H1 (cell line): Measurements from ENCODE around the gene DDC. TPM values are rescaled to one million over a fixed set of nuclear protein-coding genes. Genes with fewer than 3 reads are reported as not detected.

Experiments
- CTCF ChIA-PET: fragments of 300-600 bp; sonication (Branson Sonifier 250); formaldehyde crosslinking; loops from one replicate; lab custom pipeline; 2021; ENCODE audit not compliant: partially characterized antibody; lab: Charles Lee
- POLR2A ChIA-PET: fragments of 300-600 bp; sonication (Branson Sonifier 250); formaldehyde crosslinking; loops from one replicate; lab custom pipeline; 2021; ENCODE audit warnings: inconsistent platforms; ENCODE audit not compliant: partially characterized antibody; lab: Charles Lee
- DNase-seq, 2 experiments: peaks; one replicate each; pipeline versions ENCODE4 v3.0.0 to v3.0.0-alpha.2; 2010 to 2022; ENCODE audit warnings: low spot score in 2 of 2, low read depth in 1 of 2, mixed read lengths in 1 of 2
- FAIRE-seq: peaks from 2 replicates; lab custom pipeline; 2011; peaks lifted over from hg19 to GRCh38; lab: Jason Lieb, UNC
- H2AFZ ChIP-seq: 2 replicates; pipeline ENCODE4 v1.8.1; 2012; ENCODE audit warnings: low read length, inconsistent platforms
- H2AK5ac ChIP-seq: 2 replicates; pipeline ENCODE4 v1.6.1; 2013; ENCODE audit warnings: low read depth, low read length
- H2BK120ac ChIP-seq: replicated peaks from 2 replicates; pipeline ENCODE3; 2013; ENCODE audit warnings: low read depth, low read length, inconsistent platforms
- H2BK12ac ChIP-seq: 2 replicates; pipeline ENCODE4 v1.6.1; 2013; ENCODE audit warnings: low read depth, low read length
- H2BK15ac ChIP-seq: 2 replicates; pipeline ENCODE4 v1.6.1; 2013; ENCODE audit warnings: low read length
- H2BK20ac ChIP-seq: 2 replicates; pipeline ENCODE4 v1.6.1; 2013; ENCODE audit warnings: low read length
- H2BK5ac ChIP-seq: 2 replicates; pipeline ENCODE4 v1.6.1; 2013; ENCODE audit warnings: low read depth, low read length
- H3K14ac ChIP-seq: 2 replicates; pipeline ENCODE4 v1.6.1; 2013; ENCODE audit warnings: inconsistent platforms; ENCODE audit not compliant: insufficient read length
- H3K18ac ChIP-seq: 2 replicates; pipeline ENCODE4 v1.6.1; 2013; ENCODE audit warnings: low read length; ENCODE audit errors: extremely low read depth
- H3K23ac ChIP-seq: 2 replicates; pipeline ENCODE4 v1.6.1; 2013; ENCODE audit warnings: inconsistent platforms; ENCODE audit not compliant: insufficient read length
- H3K23me2 ChIP-seq: 2 replicates; pipeline ENCODE4 v1.6.1; 2013; ENCODE audit warnings: low read depth, low read length
- H3K27ac ChIP-seq: 2 replicates; pipeline ENCODE4 v1.6.1; 2011; ENCODE audit warnings: low read depth, low read length, inconsistent platforms
- H3K27me3 ChIP-seq, 4 experiments: replicated peaks in 1 of 4; 1 replicate in 1 of 4; 2 replicates in 3 of 4; pipeline versions ENCODE4 v1.6.1 to v1.8.1; 2011 to 2013; ENCODE audit warnings: low read length in 3 of 4, mild to moderate bottlenecking in 3 of 4, inconsistent platforms in 2 of 4, mixed read lengths in 2 of 4, moderate library complexity in 1 of 4; ENCODE audit not compliant: control insufficient read depth in 3 of 4, insufficient read depth in 3 of 4; ENCODE audit errors: extremely low read depth in 1 of 4
- H3K36me3 ChIP-seq, 4 experiments: 2 replicates each; pipeline versions ENCODE4 v1.6.1 to v1.8.1; 2011 to 2013; ENCODE audit warnings: mild to moderate bottlenecking in 4 of 4, low read length in 3 of 4, moderate library complexity in 2 of 4, control low read depth in 1 of 4, inconsistent platforms in 1 of 4; ENCODE audit not compliant: insufficient read depth in 4 of 4, control insufficient read depth in 2 of 4
- H3K4ac ChIP-seq: replicated peaks from 2 replicates; pipeline ENCODE3; 2013; ENCODE audit warnings: low read length, low read depth, mixed read lengths, inconsistent platforms; ENCODE audit not compliant: insufficient read length
- H3K4me1 ChIP-seq, 4 experiments: replicated peaks in 1 of 4; 1 replicate in 1 of 4; 2 replicates in 3 of 4; pipeline versions ENCODE4 v1.6.1 to v1.8.1; 2011 to 2013; ENCODE audit warnings: low read length in 3 of 4, inconsistent platforms in 2 of 4, mixed read lengths in 1 of 4; ENCODE audit not compliant: insufficient read depth in 4 of 4, control insufficient read depth in 3 of 4
- H3K4me2 ChIP-seq, 2 experiments: 2 replicates each; pipeline versions ENCODE4 v1.6.1 to v1.8.1; 2011 to 2013; ENCODE audit warnings: low read depth in 2 of 2, low read length in 2 of 2, control low read depth in 1 of 2, inconsistent platforms in 1 of 2, mild to moderate bottlenecking in 1 of 2; ENCODE audit not compliant: insufficient read depth in 1 of 2
- H3K4me3 ChIP-seq, 4 experiments: fragments of 200-600, 300-600 bp in 1 of 4; sonication (generic), shearing (Covaris generic), sonication (Bioruptor Twin) in 1 of 4; 2 replicates each; pipeline versions ENCODE4 v1.5.1 to v1.8.1; 2011 to 2016; ENCODE audit warnings: low read length in 4 of 4, low read depth in 3 of 4, control low read depth in 2 of 4, inconsistent platforms in 2 of 4, mild to moderate bottlenecking in 2 of 4, mixed read lengths in 1 of 4, moderate library complexity in 1 of 4; ENCODE audit not compliant: insufficient read depth in 2 of 4; ENCODE audit errors: extremely low read depth in 1 of 4
- H3K56ac ChIP-seq: replicated peaks from 2 replicates; pipeline ENCODE3; 2013; ENCODE audit warnings: low read depth, mild to moderate bottlenecking, mixed read lengths, low read length, inconsistent platforms; ENCODE audit not compliant: insufficient read length
- H3K79me1 ChIP-seq: 2 replicates; pipeline ENCODE4 v1.6.1; 2013; ENCODE audit warnings: low read depth, low read length, control low read depth
- H3K79me2 ChIP-seq, 2 experiments: 2 replicates each; pipeline versions ENCODE4 v1.6.1 to v1.8.1; 2012 to 2013; ENCODE audit warnings: low read length in 2 of 2, mild to moderate bottlenecking in 2 of 2, inconsistent platforms in 1 of 2; ENCODE audit not compliant: insufficient read depth in 2 of 2, control insufficient read depth in 1 of 2
- H3K9ac ChIP-seq, 4 experiments: replicated peaks in 1 of 4; 1 replicate in 1 of 4; 2 replicates in 3 of 4; pipeline versions ENCODE4 v1.6.1 to v1.8.1; 2011 to 2013; ENCODE audit warnings: low read depth in 3 of 4, low read length in 3 of 4, control low read depth in 2 of 4, mild to moderate bottlenecking in 2 of 4, moderate library complexity in 2 of 4, inconsistent platforms in 1 of 4; ENCODE audit errors: extremely low read depth in 1 of 4
- H3K9me3 ChIP-seq, 2 experiments: 2 replicates each; pipeline versions ENCODE4 v1.6.1 to v1.8.1; 2012 to 2013; ENCODE audit warnings: mild to moderate bottlenecking in 2 of 2, moderate library complexity in 2 of 2, control low read depth in 1 of 2, inconsistent platforms in 1 of 2, low read depth in 1 of 2, low read length in 1 of 2, mixed read lengths in 1 of 2; ENCODE audit not compliant: insufficient read depth in 2 of 2
- H4K20me1 ChIP-seq, 2 experiments: replicated peaks in 1 of 2; 2 replicates each; pipeline versions ENCODE3 to v1.8.1; 2011 to 2013; ENCODE audit warnings: inconsistent platforms in 2 of 2, low read length in 2 of 2, mild to moderate bottlenecking in 1 of 2; ENCODE audit not compliant: insufficient read depth in 2 of 2, control insufficient read depth in 1 of 2
- H4K5ac ChIP-seq: 2 replicates; pipeline ENCODE4 v1.6.1; 2013; ENCODE audit warnings: low read length, low read depth, mixed read lengths, inconsistent platforms; ENCODE audit not compliant: insufficient read length
- H4K8ac ChIP-seq: 2 replicates; pipeline ENCODE4 v1.8.0; 2013; ENCODE audit warnings: mild to moderate bottlenecking, moderate library complexity, low read length, inconsistent platforms; ENCODE audit not compliant: insufficient read depth; ENCODE audit errors: extremely low read depth
- H4K91ac ChIP-seq: replicated peaks from 2 replicates; pipeline ENCODE3; 2013; ENCODE audit warnings: low read length, mixed read lengths, inconsistent platforms; ENCODE audit not compliant: insufficient read length
- CHD1 ChIP-seq: IDR thresholded peaks from 2 replicates; pipeline ENCODE4 v1.6.1; 2012; ENCODE audit warnings: low read depth, low read length, improper control_type of control experiment
- CREB1 ChIP-seq: IDR thresholded peaks from 2 replicates; pipeline ENCODE4 v1.6.1; 2012; ENCODE audit warnings: inconsistent platforms
- JUN ChIP-seq: IDR thresholded peaks from 2 replicates; pipeline ENCODE4 v1.6.1; 2011; ENCODE audit warnings: low read depth, mild to moderate bottlenecking, improper control_type of control experiment, low read length
- PHF8 ChIP-seq: fragments of 200-600 bp; sonication (generic); conservative IDR thresholded peaks from 2 replicates; pipeline ENCODE4 v1.7.1; 2012; ENCODE audit warnings: low read depth, mild to moderate bottlenecking, inconsistent platforms, low read length, moderate library complexity
- POLR2A ChIP-seq, 2 experiments: IDR thresholded peaks; 1 replicate in 1 of 2; 2 replicates in 1 of 2; pipeline ENCODE4 v1.6.1; 2011; ENCODE audit warnings: low read depth in 2 of 2, low read length in 2 of 2, mild to moderate bottlenecking in 2 of 2; ENCODE audit errors: control extremely low read depth in 1 of 2
- POU5F1 ChIP-seq: IDR thresholded peaks from 2 replicates; pipeline ENCODE4 v1.6.1; 2011; ENCODE audit warnings: low read depth, mild to moderate bottlenecking, low read length, moderate library complexity
- RBBP5 ChIP-seq: IDR thresholded peaks from 2 replicates; pipeline ENCODE4 v1.7.1; 2012; ENCODE audit warnings: low read depth, mild to moderate bottlenecking, inconsistent platforms, low read length, moderate library complexity, borderline replicate concordance
- SP4 ChIP-seq: IDR thresholded peaks from 2 replicates; pipeline ENCODE4 v1.6.1; 2012; ENCODE audit warnings: low read length, inconsistent platforms
- TAF7 ChIP-seq: optimal IDR thresholded peaks from 2 replicates; pipeline ENCODE3; 2011; ENCODE audit warnings: low read depth, mild to moderate bottlenecking, inconsistent platforms, low read length, moderate library complexity, borderline replicate concordance
- WGBS, 2 experiments: shearing (Covaris generic) in 1 of 2; methylation state at CpG; one replicate each; pipeline versions ENCODE4 v1.1.6 to v1.1.7; 2013 to 2015; ENCODE audit warnings: low lambda C conversion rate in 2 of 2, mixed read lengths in 2 of 2, inconsistent platforms in 1 of 2, low coverage in 1 of 2, missing lambda C conversion rate in 1 of 2; ENCODE audit not compliant: insufficient replicate concordance in 2 of 2, insufficient coverage in 1 of 2, insufficient read length in 1 of 2; ENCODE audit errors: extremely low coverage in 1 of 2, missing lambda C conversion rate in 1 of 2; 5-methylcytosine and 5-hydroxymethylcytosine counted together
- polyA plus RNA-seq, 7 experiments: library from polyadenylated mRNA; depleted of rRNA in 3 of 7; stranded (reverse) in 5 of 7; unstranded in 2 of 7; fragments of >200 nt in 5 of 7; fragments of 200-250 nt in 2 of 7; gene quantifications; 1 replicate in 5 of 7; 2 replicates in 1 of 7; 4 replicates in 1 of 7; pipeline versions ENCODE4 v1.2.1 to v1.2.3, GENCODE V29; 2011 to 2013; ENCODE audit warnings: missing spikeins in 2 of 7, mixed read lengths in 2 of 7
- total RNA-seq: library from RNA; stranded (reverse); fragmentation: NEBNext Ultra II Directional; extraction: Animal tissue kit (Norgen Biotek cat#: 25700); gene quantifications from 2 replicates; pipeline ENCODE4 v1.2.1, GENCODE V29; 2021
- TF ChIP-seq, protein P1 (sequence below): IDR thresholded peaks from 2 replicates; pipeline ENCODE4 v1.6.1; 2011; ENCODE audit warnings: low read depth, mild to moderate bottlenecking, low read length; ENCODE audit not compliant: insufficient read depth
- TF ChIP-seq, protein P2 (sequence below): IDR thresholded peaks from 2 replicates; pipeline ENCODE4 v1.6.1; 2012; ENCODE audit warnings: inconsistent platforms
- TF ChIP-seq, protein P3 (sequence below): IDR thresholded peaks from 2 replicates; pipeline ENCODE4 v1.6.1; 2012; ENCODE audit warnings: inconsistent platforms

DDC gene
- total and polyA plus RNA-seq, 2 of the 8 experiments (the other 6 are each of a cell fraction or from before 2014, with no cell fraction given) = 0.05 TPM; not detected in 1

DNA sequence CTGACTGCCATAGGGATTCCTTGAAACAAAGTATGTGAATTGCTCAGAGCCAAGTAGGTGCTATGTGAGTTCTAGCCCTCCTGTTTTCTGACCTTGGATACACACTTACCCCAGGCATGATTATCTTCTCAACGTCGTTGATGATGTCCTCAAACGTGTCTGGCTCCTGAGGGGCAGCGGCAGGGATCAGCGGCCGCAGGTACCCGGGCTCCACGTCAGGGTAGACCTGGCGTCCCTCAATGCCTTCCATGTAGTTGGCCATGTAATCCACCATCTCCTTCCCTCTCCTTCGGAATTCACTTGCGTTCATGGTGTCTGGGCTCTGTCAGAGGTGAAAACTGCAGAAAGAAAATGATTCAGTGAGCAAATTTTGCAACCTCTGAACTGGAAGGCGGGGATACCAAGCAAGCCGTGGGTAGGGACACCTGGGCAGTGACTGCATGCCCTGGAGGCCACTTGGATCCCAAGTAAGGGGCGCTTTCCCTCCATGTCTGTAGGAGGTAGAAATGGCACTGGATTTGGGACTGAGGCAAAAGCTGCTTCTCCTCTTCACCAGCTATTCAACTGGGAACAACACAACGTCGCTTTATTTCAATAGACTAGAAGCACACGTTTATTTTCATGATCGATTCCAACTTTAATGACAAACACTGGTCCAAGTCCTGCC is 21.3 kb downstream of the DDC start:
- H3K18ac ChIP-seq = no peak overlapping the region
- no peak overlapping the region for H3K23ac ChIP-seq
- H3K27me3 ChIP-seq = no peaks in the 10 kb centered on the region
- H3K4ac ChIP-seq = no peak overlapping the region
- H3K9me3 ChIP-seq = no peaks in the 10 kb centered on the region
- 89% methylated on average over 18 of the region's 18 CpGs; no CpG with 5 or more reads in 1 of the 2 experiments for WGBS, 2 experiments
- no peak overlapping the region for H3K27ac ChIP-seq
- H3K79me1 ChIP-seq = peaks cover 2% of the 10 kb centered on the region; the same call in 1 of the 2 replicates
- H2BK5ac ChIP-seq = no peak overlapping the region
- no peaks in the 10 kb centered on the region for H3K4me1 ChIP-seq
- H4K5ac ChIP-seq = no peak overlapping the region
- H2AFZ ChIP-seq = no peak overlapping the region
- ChIA-PET CTCF (interaction anchor here (1.0 to 1.3 kb wide), 3 partner anchors 10 to 76 kb away, joined by 3 to 4 read pairs (median 4); no protein-coding TSS in a partner anchor), POLR2A (no interaction called here)
- H3K36me3 ChIP-seq = no peaks in the 10 kb centered on the region
- peak overlapping the region; percentile 12; the same call in 1 of the 2 replicates for H4K8ac ChIP-seq
- no peaks in the 10 kb centered on the region for H3K79me2 ChIP-seq
- H2AK5ac ChIP-seq = no peak overlapping the region
- no peak overlapping the region for H2BK120ac ChIP-seq
- no peak overlapping the region for H2BK12ac ChIP-seq
- H3K23me2 ChIP-seq = 0 out of 2 replicates have a peak, but pooled peaks cover 2% of the 10 kb centered on the region
- H3K9ac ChIP-seq = no peak overlapping the region
- H3K14ac ChIP-seq = no peak overlapping the region
- H2BK15ac ChIP-seq = no peak overlapping the region
- no peak overlapping the region for H2BK20ac ChIP-seq
- DNase-seq = no peak
- no peak for FAIRE-seq
- H4K20me1 ChIP-seq = no peaks in the 10 kb centered on the region
- no peak overlapping the region for H3K4me3 ChIP-seq
- H4K91ac ChIP-seq = no peak overlapping the region
- no peak overlapping the region for H3K4me2 ChIP-seq
- H3K56ac ChIP-seq = no peak overlapping the region
- no peak for TF ChIP-seq RBBP5
- no peak for TF ChIP-seq POU5F1
- no peak for TF ChIP-seq SP4
- TF ChIP-seq, protein P1, sequence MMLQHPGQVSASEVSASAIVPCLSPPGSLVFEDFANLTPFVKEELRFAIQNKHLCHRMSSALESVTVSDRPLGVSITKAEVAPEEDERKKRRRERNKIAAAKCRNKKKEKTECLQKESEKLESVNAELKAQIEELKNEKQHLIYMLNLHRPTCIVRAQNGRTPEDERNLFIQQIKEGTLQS = no peak
- TF ChIP-seq, protein P2, sequence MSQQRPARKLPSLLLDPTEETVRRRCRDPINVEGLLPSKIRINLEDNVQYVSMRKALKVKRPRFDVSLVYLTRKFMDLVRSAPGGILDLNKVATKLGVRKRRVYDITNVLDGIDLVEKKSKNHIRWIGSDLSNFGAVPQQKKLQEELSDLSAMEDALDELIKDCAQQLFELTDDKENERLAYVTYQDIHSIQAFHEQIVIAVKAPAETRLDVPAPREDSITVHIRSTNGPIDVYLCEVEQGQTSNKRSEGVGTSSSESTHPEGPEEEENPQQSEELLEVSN = no peak
- TF ChIP-seq CHD1 = no peak
- TF ChIP-seq POLR2A (IDR thresholded peaks at IDR 0.05; ENCODE audit: control extremely low read depth in 1 of 2, low read depth in 2 of 2, low read length in 2 of 2) = no peak
- TF ChIP-seq PHF8 = no peak
- TF ChIP-seq TAF7 = no peak
- TF ChIP-seq CREB1 = no peak
- no peak for TF ChIP-seq JUN
- TF ChIP-seq, protein P3, sequence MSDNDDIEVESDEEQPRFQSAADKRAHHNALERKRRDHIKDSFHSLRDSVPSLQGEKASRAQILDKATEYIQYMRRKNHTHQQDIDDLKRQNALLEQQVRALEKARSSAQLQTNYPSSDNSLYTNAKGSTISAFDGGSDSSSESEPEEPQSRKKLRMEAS = no peak
